SJSA1 (cell line): ENCODE measurements around the gene MTFR2. TPM values are rescaled to one million over a fixed set of nuclear protein-coding genes. Genes with fewer than 3 reads are reported as not detected.

Experiments used
- DNase-seq, 2 experiments: peaks; one replicate each; pipeline ENCODE4 v3.0.0-alpha.2; 2015 to 2020; ENCODE audit warnings: low spot score in 2 of 2, low read depth in 1 of 2
- H3K27ac ChIP-seq: fragments of 250-450 bp; sonication (Bioruptor Pico); 2 replicates; pipeline ENCODE4 v1.5.1; 2020; ENCODE audit warnings: mild to moderate bottlenecking, moderate library complexity
- H3K27me3 ChIP-seq: fragments of 250-450 bp; sonication (Bioruptor Pico); replicated peaks from 2 replicates; pipeline ENCODE4 v1.5.1; 2020; ENCODE audit warnings: mild to moderate bottlenecking, moderate library complexity
- H3K36me3 ChIP-seq: fragments of 250-450 bp; sonication (Bioruptor Pico); 2 replicates; pipeline ENCODE4 v1.5.1; 2020; ENCODE audit warnings: mild to moderate bottlenecking
- H3K4me1 ChIP-seq: fragments of 250-450 bp; sonication (Bioruptor Pico); replicated peaks from 2 replicates; pipeline ENCODE4 v1.6.1; 2021; ENCODE audit warnings: mild to moderate bottlenecking
- H3K4me3 ChIP-seq: fragments of 250-450 bp; sonication (Bioruptor Pico); 2 replicates; pipeline ENCODE4 v1.5.1; 2020; ENCODE audit warnings: mild to moderate bottlenecking
- H3K9me3 ChIP-seq: fragments of 250-450 bp; sonication (Bioruptor Pico); replicated peaks from 2 replicates; pipeline ENCODE4 v1.5.1; 2020; ENCODE audit warnings: mild to moderate bottlenecking
- total RNA-seq: library from RNA; depleted of rRNA; stranded (reverse); fragments of >200 nt; shearing (Covaris generic); gene quantifications from 2 replicates; pipeline ENCODE4 v1.2.3, GENCODE V29; 2014; rRNA removed

The MTFR2 gene
- 4.6 and 10.6 TPM in 2 replicates for total RNA-seq

DNA sequence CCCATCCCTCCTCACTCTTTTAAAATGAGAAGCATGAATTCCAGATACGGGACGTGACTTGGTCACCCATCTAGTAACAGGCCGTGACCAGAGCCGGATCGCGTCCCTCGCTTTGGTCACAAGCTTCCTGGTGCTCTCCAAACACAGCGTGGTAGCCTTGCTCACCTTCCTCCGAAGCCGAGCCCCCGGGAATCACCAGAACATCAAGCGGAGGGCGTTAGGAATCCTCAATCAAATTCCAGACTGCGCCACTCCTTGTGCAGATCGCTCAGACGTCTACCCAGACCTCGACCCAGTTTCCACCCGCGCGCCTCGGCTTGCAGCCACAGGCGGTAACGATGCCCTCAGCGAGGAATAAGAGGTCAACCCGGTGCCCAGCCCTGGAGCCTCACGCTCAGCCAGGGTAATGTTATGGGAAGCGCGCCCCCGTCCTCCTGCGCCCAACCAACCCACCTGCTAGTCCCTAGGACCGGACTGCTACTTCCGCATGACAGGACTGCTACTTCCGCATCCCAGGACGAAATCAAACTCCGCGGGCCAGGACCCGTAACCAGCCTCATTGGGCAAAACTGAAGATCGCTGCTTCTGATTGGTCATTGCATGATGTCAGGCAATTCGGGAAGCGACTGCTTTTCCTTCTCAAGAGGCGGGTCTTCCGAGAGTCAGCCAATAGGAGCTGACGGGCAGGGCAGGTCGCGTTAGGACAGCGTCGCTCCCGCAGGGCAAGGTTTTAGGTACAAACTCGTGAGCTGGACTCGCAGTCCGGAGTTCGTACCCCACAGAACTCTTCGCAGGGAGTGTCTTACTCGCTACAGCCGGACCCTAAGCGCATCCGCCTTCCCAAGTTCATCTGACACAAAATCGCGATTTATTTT, at the start of gene MTFR2:
TSS of gene MTFR2 (minus strand) at position 501 of the 875 bp plus-strand sequence. CDS start 1,212 bp downstream, outside the sequence.
- peak within 1 kb of the TSS; percentile 65 for H3K4me3 ChIP-seq
- peak; percentile 93 to 97 for DNase-seq

DNA sequence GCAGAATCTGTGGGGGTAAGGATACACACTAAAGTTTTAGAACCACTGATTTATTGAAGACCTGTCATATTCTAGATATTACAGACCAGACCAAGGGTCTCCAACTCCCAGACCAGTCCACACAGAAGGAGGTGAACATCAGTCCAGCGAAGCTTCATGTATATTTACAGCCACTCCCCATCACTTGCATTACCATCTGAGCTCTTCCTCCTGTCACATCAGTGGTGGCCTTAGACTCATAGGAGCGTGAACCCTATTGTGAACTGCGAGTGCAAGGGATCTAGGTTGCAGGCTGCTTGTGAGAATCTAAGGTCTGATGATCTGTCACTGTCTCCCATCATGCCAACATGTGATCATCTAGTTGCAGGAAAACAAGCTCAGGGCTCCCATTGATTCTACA, 44.5 kb upstream of the MTFR2 start:
- Histone ChIP-seq H3K4me3 (no peak overlapping the region), H3K4me1 (peaks cover 9% of the 10 kb centered on the region), H3K27ac (no peak overlapping the region), H3K36me3 (no peaks in the 10 kb centered on the region), H3K27me3 (peaks cover 4% of the 10 kb centered on the region; the same call in 1 of the 2 replicates), H3K9me3 (no peaks in the 10 kb centered on the region)
- no peak for DNase-seq

More for the DNA sequence above, at the start of gene MTFR2:
- Histone ChIP-seq H3K27me3 (no peaks in the 10 kb centered on the region), H3K36me3 (no peaks in the 10 kb centered on the region; the same call in 1 of the 2 replicates), H3K9me3 (no peaks in the 10 kb centered on the region), H3K27ac (peak within 1 kb of the TSS; percentile 14), H3K4me1 (peaks cover 11% of the 10 kb centered on the region)

DNA sequence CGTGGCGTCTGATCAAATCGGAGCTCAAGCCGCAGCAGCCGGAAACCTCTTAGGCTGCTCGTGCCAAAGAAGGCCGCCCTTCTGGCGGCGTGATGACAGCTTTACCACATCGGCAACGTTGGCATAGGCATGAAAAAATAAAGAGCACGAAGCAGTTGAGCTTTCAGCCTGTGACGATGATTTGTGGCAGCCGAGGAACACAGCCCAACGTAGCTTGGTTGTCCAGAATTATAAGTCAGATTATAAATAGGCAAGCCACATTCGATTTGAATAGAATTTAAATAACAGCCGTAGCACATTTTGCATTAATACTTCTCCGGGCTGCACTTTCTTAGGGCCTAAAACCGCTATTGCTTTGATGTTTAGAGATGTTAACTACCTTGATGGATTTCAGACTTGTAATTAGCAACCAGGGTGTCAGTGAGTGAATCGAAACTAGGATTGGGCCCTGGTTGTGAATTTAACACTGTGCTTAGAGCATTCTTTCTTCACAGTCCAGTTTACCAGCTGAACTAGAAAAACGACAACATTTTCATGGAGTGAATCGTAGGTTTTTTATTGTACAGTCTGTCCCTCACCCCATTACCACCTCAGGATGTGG, 40.4 kb upstream of the MTFR2 start:
- Histone ChIP-seq H3K27ac (peak overlapping the region; percentile 99), H3K9me3 (no peaks in the 10 kb centered on the region), H3K27me3 (peaks cover 1% of the 10 kb centered on the region; the same call in 1 of the 2 replicates), H3K4me1 (peaks cover 19% of the 10 kb centered on the region), H3K36me3 (peaks cover 17% of the 10 kb centered on the region), H3K4me3 (peak overlapping the region; percentile 84)
- DNase-seq: peak in 1 of 2 experiments; percentile 77

DNA sequence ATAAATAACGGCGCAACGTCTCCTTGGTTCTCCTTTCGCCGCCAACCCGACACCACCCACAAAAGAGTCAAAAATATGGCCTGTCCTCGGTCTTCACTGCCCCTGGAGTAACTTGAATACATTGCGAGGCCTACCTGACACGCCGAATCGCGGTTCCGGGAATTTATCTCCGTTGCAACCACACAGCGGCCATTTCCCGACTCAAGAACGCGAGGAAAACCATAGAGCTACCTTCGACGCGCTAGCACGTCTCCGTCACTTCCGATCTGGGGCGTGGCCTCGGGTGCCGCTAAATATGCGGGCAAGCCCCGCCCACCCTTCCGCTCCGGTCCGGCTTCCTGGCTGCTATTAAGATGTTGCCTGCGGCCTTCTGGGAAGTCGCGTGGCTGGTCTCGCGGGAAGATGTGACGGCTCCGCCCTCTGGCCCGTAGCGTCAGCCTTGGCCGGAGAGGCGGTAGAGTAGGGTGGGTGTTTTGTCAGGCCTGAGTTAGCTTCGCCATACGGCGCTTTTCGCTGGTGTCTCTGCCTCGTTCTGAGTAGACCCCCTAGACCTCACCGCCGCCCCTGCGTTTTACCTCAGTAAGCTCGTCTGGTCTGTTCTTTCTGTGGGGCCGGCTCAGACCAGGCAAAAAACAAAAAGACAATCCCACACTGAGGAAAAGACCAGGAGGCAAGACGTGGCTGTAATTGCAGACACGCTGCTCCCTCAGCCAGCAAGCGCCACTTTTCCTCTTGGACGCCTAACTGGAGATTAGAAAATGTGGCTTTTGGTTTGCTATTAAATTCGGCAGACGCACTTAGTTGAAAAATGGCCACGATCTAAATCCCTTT, 39.7 kb upstream of the MTFR2 start, which contains the start of gene BCLAF1:
TSS of gene BCLAF1 (minus strand) at position 268 of the 831 bp plus-strand sequence. CDS start 9,980 bp downstream, outside the sequence.
- H3K27me3 ChIP-seq: no peaks in the 10 kb centered on the region
- H3K4me1 ChIP-seq: peaks cover 25% of the 10 kb centered on the region

DNA sequence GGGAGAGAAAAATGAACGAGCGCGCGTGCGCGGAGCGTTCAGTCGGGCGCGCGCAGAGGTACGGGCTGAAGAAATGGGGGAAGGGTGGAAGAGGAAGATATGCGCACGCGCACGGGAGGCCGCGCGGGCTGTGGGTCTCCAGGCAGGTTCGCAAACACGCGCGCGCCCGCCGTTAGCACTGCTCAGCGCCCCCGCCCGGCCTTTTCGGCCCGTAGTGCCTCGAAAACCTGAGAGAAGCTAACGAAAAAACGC, 39.1 kb upstream of the MTFR2 start:
- peak overlapping the region; percentile 99 for H3K27ac ChIP-seq
- peak; percentile 91 to 92 for DNase-seq
- no peaks in the 10 kb centered on the region for H3K9me3 ChIP-seq
- peak overlapping the region; percentile 84 for H3K4me3 ChIP-seq
- H3K36me3 ChIP-seq: peaks cover 23% of the 10 kb centered on the region
- no peaks in the 10 kb centered on the region for H3K27me3 ChIP-seq
- peaks cover 29% of the 10 kb centered on the region for H3K4me1 ChIP-seq

More for the DNA sequence above, 39.7 kb upstream of the MTFR2 start, which contains the start of gene BCLAF1:
- peak within 1 kb of the TSS; percentile 99 for H3K27ac ChIP-seq
- H3K36me3 ChIP-seq: peaks cover 19% of the 10 kb centered on the region
- peak; percentile 99 for DNase-seq
- peak within 1 kb of the TSS; percentile 84 for H3K4me3 ChIP-seq
- no peaks in the 10 kb centered on the region for H3K9me3 ChIP-seq

DNA sequence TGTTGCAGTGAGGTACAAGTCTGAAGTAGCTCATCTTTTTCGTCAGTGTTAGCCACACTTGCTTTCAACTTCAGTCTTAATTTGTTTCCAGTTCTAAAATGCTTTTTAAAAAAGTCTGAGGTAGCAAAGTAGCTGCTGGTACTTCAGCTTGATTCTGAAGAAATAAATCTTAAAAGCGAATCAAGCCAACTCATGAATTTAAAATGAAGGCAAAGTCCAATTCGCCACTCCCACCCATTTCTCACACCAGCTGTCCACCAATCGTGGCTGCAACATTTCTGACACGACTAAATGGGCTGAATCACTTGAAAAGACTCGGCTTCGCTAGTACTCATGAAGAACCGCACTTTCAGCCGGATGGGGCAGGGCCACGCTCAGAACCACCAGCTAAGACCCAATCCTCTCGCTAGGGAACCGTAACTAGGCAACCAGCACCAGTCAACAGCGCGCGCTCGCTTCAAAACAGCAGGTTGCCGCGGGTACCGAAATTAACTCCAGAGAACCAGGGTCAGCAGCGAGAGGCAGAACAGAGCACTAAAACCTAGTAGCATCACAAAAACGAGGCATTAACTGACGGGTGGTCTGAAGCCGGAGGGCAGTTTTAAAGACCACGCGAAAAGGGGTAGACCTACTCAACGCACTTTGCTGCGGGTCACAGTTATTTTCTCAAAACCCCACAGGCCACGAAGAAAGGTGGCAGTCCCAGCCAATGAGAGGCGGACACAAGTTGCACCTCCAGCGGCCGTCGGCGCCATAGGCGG, 38.6 kb upstream of the MTFR2 start:
- Histone ChIP-seq H3K36me3 (peaks cover 23% of the 10 kb centered on the region), H3K27ac (peak overlapping the region; percentile 99), H3K9me3 (no peaks in the 10 kb centered on the region), H3K4me1 (peaks cover 29% of the 10 kb centered on the region), H3K27me3 (no peaks in the 10 kb centered on the region), H3K4me3 (peak overlapping the region; percentile 84)
- DNase-seq: peak in 1 of 2 experiments; percentile 83

DNA sequence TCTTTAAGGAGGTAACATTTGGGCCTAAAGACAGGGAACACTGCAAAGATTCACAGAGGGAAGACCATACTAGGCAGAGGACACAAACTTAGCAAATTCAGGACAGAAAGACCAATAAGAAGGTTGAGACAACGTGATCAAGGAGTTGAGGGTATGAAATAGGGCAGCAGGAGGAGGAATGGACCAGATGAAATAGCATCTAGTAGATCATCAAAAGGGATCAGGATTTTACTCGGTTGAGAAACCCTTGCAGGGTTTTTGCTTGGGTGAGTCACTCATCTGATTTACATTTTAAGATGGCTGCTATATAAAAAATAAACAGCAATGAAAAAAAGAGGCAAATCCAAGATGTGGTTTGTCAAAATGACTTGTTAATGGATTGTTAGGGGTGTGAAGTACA, 34.8 kb upstream of the MTFR2 start:
- Histone ChIP-seq H3K27ac (no peak overlapping the region), H3K4me3 (no peak overlapping the region)

DNA sequence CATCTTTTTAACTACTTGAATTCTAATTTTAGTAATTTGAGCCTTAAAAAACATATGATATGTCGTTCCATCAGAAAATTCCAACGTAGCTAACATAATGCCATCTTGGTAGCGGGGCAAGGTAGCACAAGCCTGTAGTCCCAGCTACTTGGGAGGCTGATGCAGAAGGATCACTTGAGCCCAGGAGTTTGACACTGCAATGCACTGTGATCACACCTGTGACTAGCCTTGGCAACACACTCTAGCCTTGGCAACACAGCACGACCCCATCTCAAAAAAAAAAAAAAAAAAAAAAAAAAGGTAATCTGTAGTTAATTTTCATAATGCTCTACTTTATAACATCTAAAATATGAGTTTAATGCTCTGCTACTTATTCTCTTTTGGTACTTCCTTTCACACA, 32.8 kb upstream of the MTFR2 start:
- H3K4me1 ChIP-seq: peaks cover 21% of the 10 kb centered on the region
- H3K27ac ChIP-seq: no peak overlapping the region
- no peak overlapping the region for H3K4me3 ChIP-seq
- DNase-seq: no peak
- peaks cover 42% of the 10 kb centered on the region for H3K36me3 ChIP-seq
- H3K9me3 ChIP-seq: no peaks in the 10 kb centered on the region
- H3K27me3 ChIP-seq: no peaks in the 10 kb centered on the region

More for the DNA sequence above, 34.8 kb upstream of the MTFR2 start:
- no peaks in the 10 kb centered on the region for H3K9me3 ChIP-seq
- peaks cover 27% of the 10 kb centered on the region for H3K4me1 ChIP-seq
- DNase-seq: peak in 1 of 2 experiments; percentile 10
- H3K36me3 ChIP-seq: peaks cover 44% of the 10 kb centered on the region
- H3K27me3 ChIP-seq: no peaks in the 10 kb centered on the region

DNA sequence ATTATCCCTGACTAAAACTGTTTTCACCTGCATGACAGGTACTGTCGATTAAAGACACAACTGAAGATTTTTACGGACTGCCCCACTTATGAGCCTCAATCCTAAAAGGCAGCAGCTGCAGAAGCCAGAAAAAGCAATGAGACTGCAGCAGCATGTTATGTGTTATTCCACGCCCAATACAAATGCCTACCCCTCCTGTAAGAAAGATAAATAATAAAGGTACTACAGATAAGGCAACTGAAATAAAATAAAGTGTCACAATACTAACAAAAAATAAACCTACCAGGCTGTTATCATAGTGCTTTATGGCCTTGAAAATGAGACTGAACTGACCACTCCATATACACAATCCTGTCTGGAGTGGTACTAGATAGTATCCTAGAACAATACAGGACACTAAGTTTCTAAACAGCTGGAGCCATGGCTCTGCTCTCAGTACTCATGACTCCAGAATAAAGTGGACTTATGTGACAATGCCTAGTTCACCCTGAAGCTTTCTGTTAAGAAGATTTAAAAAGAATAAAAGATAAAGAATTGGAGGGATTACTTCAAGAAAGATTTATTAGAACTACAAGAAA, 30.0 kb upstream of the MTFR2 start:
- Histone ChIP-seq H3K4me1 (peaks cover 14% of the 10 kb centered on the region), H3K36me3 (peaks cover 64% of the 10 kb centered on the region), H3K4me3 (no peak overlapping the region), H3K27ac (no peak overlapping the region), H3K27me3 (no peaks in the 10 kb centered on the region), H3K9me3 (no peaks in the 10 kb centered on the region)
- no peak for DNase-seq

DNA sequence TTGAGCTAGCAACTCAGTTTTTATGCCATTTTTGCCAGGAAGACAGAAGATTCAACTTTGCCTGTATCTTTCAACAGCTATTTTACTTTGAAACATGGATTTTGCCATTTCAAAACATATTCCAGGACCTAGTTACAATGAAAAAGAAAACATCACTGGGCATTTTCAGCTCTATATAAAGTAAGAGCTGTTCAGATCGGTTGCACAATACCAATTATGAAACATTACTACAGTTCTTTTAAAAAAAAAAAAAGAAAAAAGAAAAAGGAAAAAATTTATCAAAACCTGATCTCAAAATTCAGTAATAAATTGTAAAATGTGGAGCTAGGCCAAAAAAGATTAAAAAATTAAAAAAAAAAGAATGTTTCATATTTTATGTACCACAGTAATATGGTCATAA, 24.0 kb upstream of the MTFR2 start:
- no peak overlapping the region for H3K27ac ChIP-seq
- DNase-seq: no peak
- no peaks in the 10 kb centered on the region for H3K27me3 ChIP-seq
- H3K4me3 ChIP-seq: no peak overlapping the region
- H3K9me3 ChIP-seq: no peaks in the 10 kb centered on the region
- H3K4me1 ChIP-seq: no peaks in the 10 kb centered on the region
- peaks cover 90% of the 10 kb centered on the region for H3K36me3 ChIP-seq

DNA sequence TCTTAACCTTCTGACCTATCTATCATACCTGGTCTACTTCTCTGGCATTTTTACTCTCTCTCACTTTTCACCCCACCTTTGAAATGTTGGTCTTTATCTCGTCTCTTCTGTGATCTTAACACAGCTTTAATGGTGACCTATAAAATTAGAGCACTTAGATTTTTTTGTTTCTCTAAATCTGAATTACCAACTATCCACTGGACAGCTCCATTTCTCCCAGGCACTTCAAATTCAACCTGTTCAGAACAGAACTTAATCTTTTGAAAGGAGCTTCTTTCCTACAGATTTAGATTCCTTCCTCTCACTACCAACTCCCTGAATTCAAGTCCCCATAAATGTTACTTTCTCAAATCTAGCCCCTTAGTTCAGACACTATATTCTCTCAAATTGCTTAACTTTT, 15.0 kb upstream of the MTFR2 start:
- Histone ChIP-seq H3K27ac (no peak overlapping the region), H3K36me3 (peaks cover 98% of the 10 kb centered on the region), H3K27me3 (no peaks in the 10 kb centered on the region), H3K9me3 (no peaks in the 10 kb centered on the region), H3K4me1 (no peaks in the 10 kb centered on the region), H3K4me3 (no peak overlapping the region)
- no peak for DNase-seq

DNA sequence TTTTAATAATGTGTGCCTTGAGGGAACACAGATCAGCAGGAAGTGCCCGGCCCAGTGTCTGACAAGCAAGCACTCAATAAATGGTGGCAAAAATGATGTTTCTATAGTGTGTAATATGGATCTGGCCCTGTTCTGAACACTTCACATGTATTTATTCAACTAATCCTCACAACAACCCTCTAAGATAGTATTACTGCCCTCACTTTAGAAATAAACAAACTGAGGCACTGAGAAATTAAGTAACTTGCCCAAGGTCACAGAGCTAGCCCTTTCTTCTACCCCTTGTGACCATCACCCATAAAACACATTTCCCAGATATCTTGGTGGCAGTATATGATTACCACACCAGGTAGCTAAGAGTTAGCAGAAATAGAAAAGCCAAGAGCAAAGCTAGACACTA, 12.8 kb upstream of the MTFR2 start:
- H3K4me1 ChIP-seq: no peaks in the 10 kb centered on the region
- no peak for DNase-seq
- no peak overlapping the region for H3K4me3 ChIP-seq
- no peaks in the 10 kb centered on the region for H3K9me3 ChIP-seq
- no peak overlapping the region for H3K27ac ChIP-seq
- H3K27me3 ChIP-seq: no peaks in the 10 kb centered on the region
- H3K36me3 ChIP-seq: peaks cover 98% of the 10 kb centered on the region
